ENCODE data around the gene IQGAP2.

DNA sequence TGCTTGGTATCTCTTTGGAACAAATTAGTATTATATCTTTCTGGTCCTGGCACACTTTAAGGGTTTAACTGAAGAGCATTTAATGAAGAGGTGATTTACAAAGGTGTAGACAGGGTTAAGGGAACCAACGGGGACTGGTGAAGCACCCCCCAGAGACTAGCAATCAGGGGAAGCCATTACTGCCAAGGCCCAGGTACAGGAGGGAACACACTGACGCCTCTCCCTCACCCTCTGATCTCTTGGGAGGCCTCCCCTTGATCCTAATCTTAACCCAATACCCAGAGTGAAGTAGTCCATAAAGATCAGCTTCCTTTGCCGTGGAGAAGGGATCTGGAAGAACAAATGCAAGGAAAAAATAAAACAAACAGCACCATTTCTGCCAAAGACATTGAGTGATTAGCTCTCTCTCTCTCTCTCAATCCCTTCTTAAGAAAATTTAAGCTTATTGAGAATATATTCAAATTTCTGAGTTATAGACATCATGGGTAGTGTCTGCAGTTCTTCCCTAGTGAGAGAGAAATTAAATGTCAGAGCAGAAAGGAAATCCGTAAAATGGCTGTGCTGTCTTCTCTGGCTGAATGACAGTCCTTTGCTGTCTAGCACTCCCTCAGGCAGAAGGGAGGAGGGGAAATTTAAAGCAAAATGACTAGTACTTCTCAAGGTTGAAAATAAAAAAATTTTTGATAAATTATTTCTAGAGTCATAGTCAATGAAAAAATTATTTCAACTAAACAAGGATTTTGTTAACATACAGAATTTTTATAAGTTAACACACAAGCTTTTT, 332.9 kb downstream of the IQGAP2 start:
- no peak for TF ChIP-seq POLR2A (IDR thresholded peaks at IDR 0.05)
- TF ChIP-seq, protein P1, sequence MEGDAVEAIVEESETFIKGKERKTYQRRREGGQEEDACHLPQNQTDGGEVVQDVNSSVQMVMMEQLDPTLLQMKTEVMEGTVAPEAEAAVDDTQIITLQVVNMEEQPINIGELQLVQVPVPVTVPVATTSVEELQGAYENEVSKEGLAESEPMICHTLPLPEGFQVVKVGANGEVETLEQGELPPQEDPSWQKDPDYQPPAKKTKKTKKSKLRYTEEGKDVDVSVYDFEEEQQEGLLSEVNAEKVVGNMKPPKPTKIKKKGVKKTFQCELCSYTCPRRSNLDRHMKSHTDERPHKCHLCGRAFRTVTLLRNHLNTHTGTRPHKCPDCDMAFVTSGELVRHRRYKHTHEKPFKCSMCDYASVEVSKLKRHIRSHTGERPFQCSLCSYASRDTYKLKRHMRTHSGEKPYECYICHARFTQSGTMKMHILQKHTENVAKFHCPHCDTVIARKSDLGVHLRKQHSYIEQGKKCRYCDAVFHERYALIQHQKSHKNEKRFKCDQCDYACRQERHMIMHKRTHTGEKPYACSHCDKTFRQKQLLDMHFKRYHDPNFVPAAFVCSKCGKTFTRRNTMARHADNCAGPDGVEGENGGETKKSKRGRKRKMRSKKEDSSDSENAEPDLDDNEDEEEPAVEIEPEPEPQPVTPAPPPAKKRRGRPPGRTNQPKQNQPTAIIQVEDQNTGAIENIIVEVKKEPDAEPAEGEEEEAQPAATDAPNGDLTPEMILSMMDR (IDR thresholded peaks at IDR 0.05), result no peak

All from right lobe of liver (tissue), 4 donors.